OCI-LY7 (cell line): ENCODE measurements around the gene CDCA8. TPM values are rescaled to one million over a fixed set of nuclear protein-coding genes. Genes with fewer than 3 reads are reported as not detected.

Experiments
- BruUV-seq: library from RNA; stranded (reverse); fragments of 400-500 nt; replicated peaks from 2 replicates; lab custom pipeline; 2021; lab: Mats Ljungman, UMichigan
- CTCF ChIA-PET: fragments of 300-600 bp; sonication (Branson Sonifier 250); formaldehyde crosslinking; loops from one replicate; lab custom pipeline; 2022; ENCODE audit warnings: antibody characterized with exemption; ENCODE audit not compliant: unreplicated experiment; lab: Charles Lee
- POLR2A ChIA-PET: fragments of 300-600 bp; sonication (Branson Sonifier 250); formaldehyde crosslinking; loops from one replicate; lab custom pipeline; 2022; ENCODE audit warnings: antibody characterized with exemption; lab: Charles Lee
- DNase-seq: peaks from one replicate; pipeline ENCODE4 v3.0.0-alpha.2; 2015; ENCODE audit warnings: low spot score
- H2AFZ ChIP-seq: fragments of 200-600 bp; sonication (generic), shearing (Covaris generic); 2 replicates; pipeline ENCODE4 v1.6.1; 2014; ENCODE audit warnings: mild to moderate bottlenecking, antibody characterized with exemption, low read length, moderate library complexity
- H3K27ac ChIP-seq: fragments of 200-600 bp; sonication (generic); 2 replicates; pipeline ENCODE4 v1.5.1; 2014; ENCODE audit warnings: mixed run types, low read depth, mild to moderate bottlenecking, moderate library complexity, low read length, inconsistent platforms; ENCODE audit not compliant: poor library complexity, severe bottlenecking
- H3K36me3 ChIP-seq: fragments of 200-600 bp; sonication (generic); 2 replicates; pipeline ENCODE4 v1.6.1; 2014; ENCODE audit warnings: mild to moderate bottlenecking, antibody characterized with exemption, low read length, moderate library complexity, mixed read lengths; ENCODE audit not compliant: insufficient read depth
- H3K4me1 ChIP-seq: fragments of 200-600 bp; sonication (generic); 2 replicates; pipeline ENCODE4 v1.5.1; 2014; ENCODE audit warnings: mild to moderate bottlenecking, low read length; ENCODE audit not compliant: insufficient read depth, poor library complexity, severe bottlenecking
- H3K4me2 ChIP-seq: fragments of 200-600 bp; sonication (generic); 2 replicates; pipeline ENCODE4 v1.6.1; 2014; ENCODE audit warnings: mild to moderate bottlenecking, low read length
- H3K4me3 ChIP-seq: fragments of 200-600 bp; sonication (generic); 2 replicates; pipeline ENCODE4 v1.5.1; 2014; ENCODE audit warnings: mild to moderate bottlenecking, low read depth, low read length; ENCODE audit not compliant: poor library complexity, severe bottlenecking
- H3K79me2 ChIP-seq: fragments of 200-600 bp; sonication (generic); 2 replicates; pipeline ENCODE4 v1.6.1; 2016; ENCODE audit warnings: low read depth, mild to moderate bottlenecking, low read length, moderate library complexity, mixed read lengths; ENCODE audit not compliant: insufficient read depth
- H3K9me2 ChIP-seq: fragments of 200-600 bp; sonication (generic); 2 replicates; pipeline ENCODE4 v1.6.1; 2016; ENCODE audit warnings: mild to moderate bottlenecking, low read length, mixed read lengths; ENCODE audit not compliant: insufficient read depth
- H3K9me3 ChIP-seq: fragments of 200-600 bp; sonication (generic); 2 replicates; pipeline ENCODE4 v1.6.1; 2014; ENCODE audit warnings: mild to moderate bottlenecking, mixed run types, low read length, mixed read lengths
- H4K20me1 ChIP-seq: fragments of 200-600 bp; sonication (generic); 2 replicates; pipeline ENCODE4 v1.6.1; 2014; ENCODE audit warnings: mild to moderate bottlenecking, antibody characterized with exemption, low read length, moderate library complexity, mixed read lengths; ENCODE audit not compliant: insufficient read depth
- EZH2phosphoT487 ChIP-seq: fragments of 200-600 bp; sonication (generic); IDR thresholded peaks from 2 replicates; pipeline ENCODE4 v1.6.1; 2018; ENCODE audit warnings: low read depth, borderline replicate concordance, mild to moderate bottlenecking, mixed run types, antibody characterized with exemption, low read length, moderate library complexity, mixed read lengths
- intact Hi-C: fragments of 100-400 bp; cut with micrococcal nuclease; formaldehyde crosslinking; loops from one replicate; pipeline ENCODE4 v1.10.0; 2022; ENCODE audit not compliant: unreplicated experiment
- total RNA-seq, 2 experiments: library from RNA; depleted of rRNA in 1 of 2; stranded (reverse); fragments of >200 nt in 1 of 2; shearing (Covaris generic) in 1 of 2; gene quantifications; 2 replicates each; pipeline ENCODE4 v1.2.3, GENCODE V29; 2014 to 2022
- TF ChIP-seq, protein P1 (sequence below): fragments of 200-600 bp; sonication (generic); conservative IDR thresholded peaks from 2 replicates; pipeline ENCODE4 v1.5.1; 2014; ENCODE audit warnings: mild to moderate bottlenecking, antibody characterized with exemption, low read length, moderate library complexity, mixed read lengths

Gene CDCA8
- total RNA-seq, 2 experiments from 2014 or later, result 60.0 to 111 TPM

DNA sequence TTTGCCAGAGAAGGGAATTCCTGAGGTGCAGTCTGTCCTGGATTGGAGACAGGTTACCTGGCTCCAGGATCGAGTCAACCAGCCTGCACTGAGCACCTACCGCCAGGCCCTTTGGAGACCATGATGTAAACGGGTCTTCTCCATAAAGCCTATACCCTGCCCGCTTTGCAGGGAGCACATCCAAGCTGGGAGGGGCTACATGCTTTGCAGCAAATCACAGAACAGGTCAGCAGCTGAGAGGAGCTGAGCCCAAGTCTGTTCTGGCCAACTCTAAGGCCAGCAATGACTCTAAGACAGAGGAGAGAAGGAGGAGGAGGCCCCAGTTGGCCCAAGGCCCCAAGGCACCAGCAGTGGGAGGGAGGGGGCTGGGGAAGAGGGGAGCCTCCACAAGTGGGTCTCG is 42.1 kb upstream of the CDCA8 start:
- Histone ChIP-seq H3K4me1 (no peaks in the 10 kb centered on the region), H3K4me3 (no peak overlapping the region), H3K79me2 (no peaks in the 10 kb centered on the region), H4K20me1 (no peaks in the 10 kb centered on the region), H3K36me3 (no peaks in the 10 kb centered on the region), H2AFZ (no peak overlapping the region), H3K9me2 (no peaks in the 10 kb centered on the region), H3K9me3 (no peaks in the 10 kb centered on the region), H3K4me2 (no peak overlapping the region), H3K27ac (no peak overlapping the region)
- BruUV-seq, result no TSS peak
- ChIA-PET POLR2A (no interaction called here), CTCF (no interaction called here)
- DNase-seq, result no peak
- intact Hi-C loops, result no loop called here
- TF ChIP-seq, protein P1, sequence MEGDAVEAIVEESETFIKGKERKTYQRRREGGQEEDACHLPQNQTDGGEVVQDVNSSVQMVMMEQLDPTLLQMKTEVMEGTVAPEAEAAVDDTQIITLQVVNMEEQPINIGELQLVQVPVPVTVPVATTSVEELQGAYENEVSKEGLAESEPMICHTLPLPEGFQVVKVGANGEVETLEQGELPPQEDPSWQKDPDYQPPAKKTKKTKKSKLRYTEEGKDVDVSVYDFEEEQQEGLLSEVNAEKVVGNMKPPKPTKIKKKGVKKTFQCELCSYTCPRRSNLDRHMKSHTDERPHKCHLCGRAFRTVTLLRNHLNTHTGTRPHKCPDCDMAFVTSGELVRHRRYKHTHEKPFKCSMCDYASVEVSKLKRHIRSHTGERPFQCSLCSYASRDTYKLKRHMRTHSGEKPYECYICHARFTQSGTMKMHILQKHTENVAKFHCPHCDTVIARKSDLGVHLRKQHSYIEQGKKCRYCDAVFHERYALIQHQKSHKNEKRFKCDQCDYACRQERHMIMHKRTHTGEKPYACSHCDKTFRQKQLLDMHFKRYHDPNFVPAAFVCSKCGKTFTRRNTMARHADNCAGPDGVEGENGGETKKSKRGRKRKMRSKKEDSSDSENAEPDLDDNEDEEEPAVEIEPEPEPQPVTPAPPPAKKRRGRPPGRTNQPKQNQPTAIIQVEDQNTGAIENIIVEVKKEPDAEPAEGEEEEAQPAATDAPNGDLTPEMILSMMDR, result no peak
- no peak for TF ChIP-seq EZH2phosphoT487

DNA sequence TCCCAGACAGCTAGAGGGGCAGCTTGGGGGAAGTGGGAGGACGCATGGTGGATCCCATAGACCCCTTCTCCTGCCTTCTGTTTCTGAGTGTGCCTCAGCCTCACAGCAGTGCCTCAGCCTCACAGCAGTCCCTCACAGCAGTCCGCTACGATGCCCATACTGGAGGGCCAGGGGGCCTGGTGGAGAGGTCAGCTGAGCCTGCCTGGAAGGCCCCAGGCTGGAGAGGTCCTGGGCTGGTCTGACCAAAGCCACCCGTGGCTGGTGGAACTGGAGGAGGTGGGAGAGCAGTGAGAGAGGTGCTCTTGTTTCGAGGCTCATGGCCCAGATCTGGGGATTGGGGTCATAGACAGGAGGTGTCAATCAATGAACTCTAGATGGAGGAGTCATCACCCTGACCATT is 41.6 kb upstream of the CDCA8 start:
- Histone ChIP-seq H4K20me1 (no peaks in the 10 kb centered on the region), H2AFZ (no peak overlapping the region), H3K79me2 (no peaks in the 10 kb centered on the region), H3K9me2 (no peaks in the 10 kb centered on the region), H3K36me3 (no peaks in the 10 kb centered on the region), H3K9me3 (no peaks in the 10 kb centered on the region), H3K4me1 (no peaks in the 10 kb centered on the region), H3K4me3 (no peak overlapping the region), H3K4me2 (no peak overlapping the region), H3K27ac (no peak overlapping the region)
- DNase-seq, result no peak
- CTCF ChIA-PET, result no interaction called here
- POLR2A ChIA-PET, result no interaction called here
- intact Hi-C loops, result no loop called here
- TF ChIP-seq, protein P1, result no peak
- TF ChIP-seq EZH2phosphoT487, result no peak
- BruUV-seq, result no TSS peak

DNA sequence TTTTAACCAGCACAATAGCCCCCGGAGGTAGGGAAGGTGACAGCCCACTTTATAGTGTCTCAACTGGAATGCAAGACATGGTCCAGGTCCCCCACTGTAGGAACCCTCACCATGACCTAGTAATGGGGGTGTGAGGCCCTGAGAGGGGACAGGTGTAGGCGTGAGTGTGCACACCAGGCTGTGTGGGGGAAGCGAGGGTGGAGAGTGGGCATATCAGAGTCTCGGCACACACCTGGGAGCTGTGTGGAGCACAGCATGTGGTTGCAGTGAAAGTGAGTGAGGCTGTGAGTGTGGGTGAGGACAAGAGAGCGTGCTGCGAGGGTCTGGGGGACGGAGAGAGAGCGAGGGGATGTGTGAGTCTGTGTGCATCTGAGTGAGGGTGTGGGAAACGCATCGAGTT is 40.5 kb upstream of the CDCA8 start:
- TF ChIP-seq, protein P1, result no peak
- no peak for TF ChIP-seq EZH2phosphoT487
- H3K4me3 ChIP-seq, result no peak overlapping the region
- no peak for DNase-seq
- no TSS peak for BruUV-seq
- ChIA-PET CTCF (no interaction called here), POLR2A (interaction anchor here (0.8 kb wide), 1 partner anchor 275 kb away, joined by 4 read pairs; no protein-coding TSS in a partner anchor)
- no peaks in the 10 kb centered on the region for H3K79me2 ChIP-seq
- H3K9me2 ChIP-seq, result no peaks in the 10 kb centered on the region
- no peak overlapping the region for H3K27ac ChIP-seq
- intact Hi-C loops, result no loop called here
- no peaks in the 10 kb centered on the region for H3K9me3 ChIP-seq
- H3K4me2 ChIP-seq, result no peak overlapping the region
- H4K20me1 ChIP-seq, result no peaks in the 10 kb centered on the region
- H3K4me1 ChIP-seq, result no peaks in the 10 kb centered on the region
- H2AFZ ChIP-seq, result no peak overlapping the region
- H3K36me3 ChIP-seq, result no peaks in the 10 kb centered on the region
